Measurements from ENCODE around the gene UBQLN4. TPM values are rescaled to one million over a fixed set of nuclear protein-coding genes. Genes with fewer than 3 reads are reported as not detected.

UBQLN4 gene
- total RNA-seq, 1 experiment from 2014 or later: 36.6 TPM

DNA sequence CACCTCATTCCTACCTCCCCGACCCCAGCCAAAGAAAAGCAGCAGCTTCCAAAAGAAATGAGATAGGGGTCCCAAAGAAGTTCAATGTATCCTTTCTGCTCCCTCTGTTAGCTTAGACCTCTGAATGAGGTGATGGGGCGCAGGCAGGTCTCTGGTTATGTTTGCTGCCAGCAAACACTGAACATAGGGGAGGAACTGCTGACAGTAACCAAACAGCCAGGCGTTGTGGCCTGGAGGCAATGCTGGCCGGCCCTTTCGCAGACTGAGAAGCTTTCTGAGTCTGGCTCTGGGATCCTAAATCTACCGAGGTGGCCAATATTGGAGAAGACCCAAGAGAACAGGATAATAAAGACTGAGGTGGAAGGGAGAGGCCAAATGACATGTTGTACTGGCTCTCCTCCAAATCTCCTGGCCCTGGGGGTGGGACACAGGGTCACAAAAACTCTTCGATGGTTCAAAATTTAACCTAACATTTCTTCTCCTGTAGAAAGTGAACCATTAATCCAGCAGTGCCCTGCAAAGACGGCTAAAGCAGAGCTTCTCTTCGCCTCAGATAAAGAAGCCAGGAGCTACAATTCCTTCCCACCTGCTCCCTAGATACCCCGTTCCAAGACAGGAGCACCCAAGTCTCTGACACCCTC, 52.5 kb downstream of the UBQLN4 start:
- no peak for DNase-seq (ENCODE audit: low read depth)
- in situ Hi-C loops (cut with HindIII; ENCODE audit: low pct_unique_long_range_greater_than_20kb, low sequenced_read_pairs): no loop called here

DNA sequence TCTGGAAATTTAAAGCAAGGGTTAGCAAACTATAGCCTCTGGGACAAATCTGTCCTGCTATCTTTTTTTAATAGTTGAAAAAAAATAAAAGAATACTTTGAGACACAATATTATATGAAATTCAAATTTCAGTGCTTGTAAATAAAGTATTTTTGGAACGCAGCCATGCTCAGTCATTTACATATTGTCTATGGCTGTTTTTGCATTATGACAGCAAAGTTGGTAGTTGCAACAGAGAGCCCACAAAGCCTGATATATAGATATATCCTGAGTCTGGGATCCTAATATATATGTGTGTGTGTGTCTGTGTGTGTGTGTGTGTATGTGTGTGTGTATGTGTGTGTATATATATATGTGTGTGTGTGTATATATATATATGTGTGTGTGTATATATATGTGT, 53.6 kb downstream of the UBQLN4 start:
- in situ Hi-C loops (cut with HindIII; ENCODE audit: low pct_unique_long_range_greater_than_20kb, low sequenced_read_pairs): no loop called here
- no peak for DNase-seq (ENCODE audit: low read depth)

DNA sequence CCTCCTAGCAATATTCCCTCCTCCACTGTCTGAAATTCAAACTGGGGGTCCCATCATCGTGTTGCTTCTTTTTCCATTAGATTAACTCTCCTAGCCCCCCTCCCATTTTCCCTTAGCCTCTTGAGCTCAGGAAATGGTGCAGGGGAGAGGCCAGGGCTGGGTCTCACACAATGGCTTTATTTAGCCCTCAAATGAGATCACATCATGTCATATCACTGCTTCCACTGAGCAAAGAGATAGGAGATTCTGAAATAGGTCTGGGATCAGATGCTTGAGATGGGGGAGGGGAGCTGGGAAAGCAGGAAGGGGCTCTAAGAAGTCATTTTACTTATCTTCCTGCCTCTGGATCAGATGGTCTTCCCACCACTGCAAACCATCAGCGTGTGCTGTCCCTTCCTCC, 57.4 kb downstream of the UBQLN4 start:
- in situ Hi-C loops (cut with HindIII; ENCODE audit: low pct_unique_long_range_greater_than_20kb, low sequenced_read_pairs): no loop called here

DNA sequence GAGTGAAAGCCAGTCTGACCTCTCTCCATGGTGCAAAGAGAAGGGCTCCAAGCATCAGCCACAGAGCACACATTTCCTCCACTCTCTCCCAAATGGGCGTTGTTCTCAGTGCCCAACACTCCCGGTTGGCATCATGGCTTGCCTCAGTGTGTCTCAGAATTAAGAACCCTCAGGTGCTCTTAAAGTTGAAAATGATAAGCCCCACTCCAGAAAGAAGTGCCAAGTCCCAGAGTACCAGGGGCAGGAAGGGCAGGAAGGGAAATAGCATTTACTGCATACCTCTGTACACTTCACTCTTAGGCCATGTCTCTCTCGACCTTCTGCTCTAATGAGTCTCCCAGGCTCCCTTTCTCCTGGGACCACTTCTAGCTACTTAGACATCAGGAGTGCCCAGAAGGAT, 60.0 kb downstream of the UBQLN4 start:
- in situ Hi-C loops (cut with HindIII; ENCODE audit: low pct_unique_long_range_greater_than_20kb, low sequenced_read_pairs): no loop called here
- DNase-seq (ENCODE audit: low read depth): no peak

More for the DNA sequence above, 57.4 kb downstream of the UBQLN4 start:
- DNase-seq (ENCODE audit: low read depth): no peak

DNA sequence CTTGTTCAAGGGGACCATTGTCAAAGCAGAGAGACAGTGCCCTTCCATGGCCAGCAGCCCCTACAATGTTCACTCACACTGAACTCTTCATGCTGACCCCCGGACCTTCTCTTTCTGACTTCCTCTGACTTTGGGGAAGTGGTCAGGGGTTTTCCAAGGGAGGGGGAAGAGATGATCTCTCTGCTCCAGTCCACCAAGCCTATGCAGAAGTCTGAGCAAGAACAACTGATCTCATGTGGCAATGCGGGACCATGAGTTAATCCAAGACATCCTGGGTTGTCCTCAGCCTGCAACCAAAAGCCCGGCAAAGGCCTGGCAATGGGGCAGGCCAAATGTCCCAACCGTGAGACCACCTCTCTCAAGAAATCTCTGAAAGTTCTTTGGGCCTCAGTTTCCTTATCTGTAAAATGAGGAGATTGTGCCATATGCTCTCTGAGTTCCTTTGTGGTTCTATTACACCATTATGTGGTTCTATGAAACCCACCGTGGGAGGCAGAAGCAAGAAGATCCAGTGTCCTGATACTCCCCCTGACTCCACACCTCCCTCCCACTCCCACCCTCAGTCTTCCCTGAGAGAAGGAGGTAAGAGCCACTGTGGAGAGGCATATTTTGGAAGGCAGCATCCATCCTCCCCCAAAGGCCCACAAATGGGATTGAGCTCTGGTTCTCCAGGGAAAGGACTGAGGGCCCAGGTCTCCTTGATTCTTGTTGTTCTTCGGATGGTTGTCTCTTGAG, 63.4 kb downstream of the UBQLN4 start:
- in situ Hi-C loops (cut with HindIII; ENCODE audit: low pct_unique_long_range_greater_than_20kb, low sequenced_read_pairs): no loop called here
- no peak for DNase-seq (ENCODE audit: low read depth)

DNA sequence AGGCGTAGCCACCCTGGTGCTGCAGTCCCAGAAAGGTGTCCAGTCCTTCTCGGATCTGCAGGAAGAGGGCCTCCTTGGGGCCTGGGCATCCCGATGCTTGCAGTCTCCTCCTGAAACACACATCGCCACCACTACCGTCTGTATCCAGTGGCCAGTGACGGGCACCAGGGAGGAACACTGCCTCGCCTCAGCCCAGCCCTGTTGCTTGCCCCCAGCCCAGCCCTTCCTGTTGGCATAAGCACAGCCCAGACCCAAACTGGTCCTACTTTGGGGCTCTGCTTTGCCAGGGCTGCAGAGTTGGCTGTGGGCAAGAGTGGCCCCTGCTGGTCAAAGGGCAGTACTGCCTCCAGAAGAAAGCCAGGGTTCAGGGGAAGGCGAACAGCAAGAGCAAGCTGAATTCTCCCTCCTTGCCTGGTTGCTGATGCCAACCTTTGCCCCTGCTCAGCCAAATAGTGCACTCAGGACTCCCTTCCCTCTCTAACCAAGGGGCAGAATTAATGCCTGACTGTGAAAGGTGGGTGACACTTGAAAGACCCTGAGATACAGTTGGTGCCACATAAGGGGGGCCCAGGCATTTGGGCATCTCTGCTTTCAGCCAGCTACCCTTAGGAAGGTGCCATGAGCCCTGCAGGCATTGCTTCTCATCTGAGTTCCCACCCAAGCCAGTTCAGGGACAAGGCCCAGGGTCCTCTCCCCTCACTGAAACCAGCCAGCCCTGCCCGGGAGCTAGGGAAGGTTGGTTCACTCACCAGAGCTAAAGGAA, 64.2 kb downstream of the UBQLN4 start:
- in situ Hi-C loops (cut with HindIII; ENCODE audit: low pct_unique_long_range_greater_than_20kb, low sequenced_read_pairs): no loop called here
- DNase-seq (ENCODE audit: low read depth): peak; percentile 62

Other genes with a start within 250 kb of the UBQLN4 start
- 7.9 and 9.5 TPM in 2 replicates for gene GON4L, start 196.6 kb downstream of the UBQLN4 start, total RNA-seq (2014; rRNA removed; shearing (Covaris generic); ENCODE audit: low replicate concordance)
- 0.03 TPM in 1 of 2 replicates, not detected in the other for gene SYT11, start 194.2 kb downstream of the UBQLN4 start, total RNA-seq (2014; rRNA removed; shearing (Covaris generic); ENCODE audit: low replicate concordance)
- 58.6 and 109 TPM in 2 replicates for gene RIT1, start 142.4 kb downstream of the UBQLN4 start, total RNA-seq (2014; rRNA removed; shearing (Covaris generic); ENCODE audit: low replicate concordance)
- 9.8 and 33.9 TPM in 2 replicates for gene KHDC4, start 119.4 kb downstream of the UBQLN4 start, total RNA-seq (2014; rRNA removed; shearing (Covaris generic); ENCODE audit: low replicate concordance)
- gene RXFP4, start 112.2 kb downstream of the UBQLN4 start, total RNA-seq (2014; rRNA removed; shearing (Covaris generic); ENCODE audit: low replicate concordance): not detected in 2 replicates
- gene ARHGEF2, start 75.3 kb downstream of the UBQLN4 start, total RNA-seq (2014; rRNA removed; shearing (Covaris generic); ENCODE audit: low replicate concordance): 58.1 and 63.9 TPM in 2 replicates
- gene SSR2, start 32.8 kb downstream of the UBQLN4 start, total RNA-seq (2014; rRNA removed; shearing (Covaris generic); ENCODE audit: low replicate concordance): 305 and 404 TPM in 2 replicates
- gene LAMTOR2, start 984 bp upstream of the UBQLN4 start, total RNA-seq (2014; rRNA removed; shearing (Covaris generic); ENCODE audit: low replicate concordance): 14.3 and 28.3 TPM in 2 replicates
- not detected in 2 replicates for gene RAB25, start 7.4 kb upstream of the UBQLN4 start, total RNA-seq (2014; rRNA removed; shearing (Covaris generic); ENCODE audit: low replicate concordance)
- gene MEX3A, start 28.7 kb upstream of the UBQLN4 start, total RNA-seq (2014; rRNA removed; shearing (Covaris generic); ENCODE audit: low replicate concordance): 0.64 and 2.0 TPM in 2 replicates
- 652 and 715 TPM in 2 replicates for gene LMNA, start 60.9 kb upstream of the UBQLN4 start, total RNA-seq (2014; rRNA removed; shearing (Covaris generic); ENCODE audit: low replicate concordance)
- gene SEMA4A, start 99.8 kb upstream of the UBQLN4 start, total RNA-seq (2014; rRNA removed; shearing (Covaris generic); ENCODE audit: low replicate concordance): 1.9 and 2.0 TPM in 2 replicates
- gene SLC25A44, start 140.3 kb upstream of the UBQLN4 start, total RNA-seq (2014; rRNA removed; shearing (Covaris generic); ENCODE audit: low replicate concordance): 11.8 and 15.9 TPM in 2 replicates
- 81.6 and 115 TPM in 2 replicates for gene PMF1, start 159.2 kb upstream of the UBQLN4 start, total RNA-seq (2014; rRNA removed; shearing (Covaris generic); ENCODE audit: low replicate concordance)
- gene BGLAP, start 188.4 kb upstream of the UBQLN4 start, total RNA-seq (2014; rRNA removed; shearing (Covaris generic); ENCODE audit: low replicate concordance): not detected in 2 replicates
- not detected in 2 replicates for gene PAQR6, start 194.3 kb upstream of the UBQLN4 start, total RNA-seq (2014; rRNA removed; shearing (Covaris generic); ENCODE audit: low replicate concordance)
- gene SMG5, start 229.0 kb upstream of the UBQLN4 start, total RNA-seq (2014; rRNA removed; shearing (Covaris generic); ENCODE audit: low replicate concordance): 52.9 and 53.1 TPM in 2 replicates
- 1.4 and 2.5 TPM in 2 replicates for gene TMEM79, start 230.5 kb upstream of the UBQLN4 start, total RNA-seq (2014; rRNA removed; shearing (Covaris generic); ENCODE audit: low replicate concordance)
- 79.0 and 119 TPM in 2 replicates for gene GLMP, start 241.9 kb upstream of the UBQLN4 start, total RNA-seq (2014; rRNA removed; shearing (Covaris generic); ENCODE audit: low replicate concordance)
- not detected in 2 replicates for gene VHLL, start 245.5 kb upstream of the UBQLN4 start, total RNA-seq (2014; rRNA removed; shearing (Covaris generic); ENCODE audit: low replicate concordance)

All from Caki2 (cell line).